Astrocyte (in vitro differentiated cells and primary cell): ENCODE results near the gene MAPKAP1. TPM values are rescaled to one million over a fixed set of nuclear protein-coding genes. Genes with fewer than 3 reads are reported as not detected.

Experiments
- DNase-seq: peaks from one replicate; pipeline ENCODE4 v3.0.0-alpha.2; 2010; ENCODE audit warnings: low read depth
- FAIRE-seq: peaks from 2 replicates; lab custom pipeline; 2011; peaks lifted over from hg19 to GRCh38; lab: Jason Lieb, UNC
- H2AFZ ChIP-seq: 2 replicates; pipeline ENCODE4 v1.6.0; 2012; ENCODE audit warnings: low read depth, low read length, inconsistent platforms
- H3K27ac ChIP-seq: 2 replicates; pipeline ENCODE4 v1.5.1; 2011; ENCODE audit warnings: low read depth, low read length, inconsistent platforms
- H3K27me3 ChIP-seq: 2 replicates; pipeline ENCODE4 v1.6.0; 2011; ENCODE audit warnings: low read length, inconsistent platforms; ENCODE audit not compliant: insufficient read depth
- H3K36me3 ChIP-seq: 2 replicates; pipeline ENCODE4 v1.5.1; 2011; ENCODE audit warnings: low read length, inconsistent platforms; ENCODE audit not compliant: insufficient read depth
- H3K4me1 ChIP-seq: 2 replicates; pipeline ENCODE4 v1.5.1; 2011; ENCODE audit warnings: low read length, inconsistent platforms; ENCODE audit not compliant: insufficient read depth
- H3K4me2 ChIP-seq: 2 replicates; pipeline ENCODE4 v1.6.0; 2012; ENCODE audit warnings: low read length, inconsistent platforms
- H3K4me3 ChIP-seq: 2 replicates; pipeline ENCODE4 v1.5.1; 2011; ENCODE audit warnings: low read depth, mild to moderate bottlenecking, low read length, inconsistent platforms; ENCODE audit not compliant: insufficient read depth
- H3K79me2 ChIP-seq: 2 replicates; pipeline ENCODE4 v1.6.0; 2012; ENCODE audit warnings: mild to moderate bottlenecking, low read length, inconsistent platforms; ENCODE audit not compliant: insufficient read depth
- H3K9ac ChIP-seq: 2 replicates; pipeline ENCODE4 v1.6.0; 2012; ENCODE audit warnings: mild to moderate bottlenecking, low read length, inconsistent platforms
- H3K9me3 ChIP-seq: 2 replicates; pipeline ENCODE4 v1.5.1; 2012; ENCODE audit warnings: low read depth, mild to moderate bottlenecking, low read length, inconsistent platforms; ENCODE audit not compliant: insufficient read depth
- H4K20me1 ChIP-seq: 2 replicates; pipeline ENCODE4 v1.6.0; 2012; ENCODE audit warnings: low read length, inconsistent platforms; ENCODE audit not compliant: insufficient read depth
- H3K27ac Mint-ChIP-seq: one replicate; pipeline ENCODE4 v1.8.0; 2021; ENCODE audit warnings: mild to moderate bottlenecking, mixed read lengths; ENCODE audit not compliant: unreplicated experiment
- H3K27me3 Mint-ChIP-seq: one replicate; pipeline ENCODE4 v1.8.0; 2021; ENCODE audit warnings: low read depth, mixed read lengths; ENCODE audit not compliant: unreplicated experiment
- H3K36me3 Mint-ChIP-seq: one replicate; pipeline ENCODE4 v1.8.0; 2021; ENCODE audit warnings: low read depth, mixed read lengths; ENCODE audit not compliant: unreplicated experiment
- H3K4me1 Mint-ChIP-seq: one replicate; pipeline ENCODE4 v1.8.0; 2021; ENCODE audit warnings: low read depth, mixed read lengths; ENCODE audit not compliant: unreplicated experiment
- H3K4me3 Mint-ChIP-seq: one replicate; pipeline ENCODE4 v1.8.0; 2021; ENCODE audit warnings: mild to moderate bottlenecking, moderate library complexity, mixed read lengths; ENCODE audit not compliant: unreplicated experiment
- H3K9me3 Mint-ChIP-seq: one replicate; pipeline ENCODE4 v1.8.0; 2021; ENCODE audit warnings: mild to moderate bottlenecking, mixed read lengths; ENCODE audit not compliant: unreplicated experiment
- CTCF ChIP-seq: IDR thresholded peaks from 2 replicates; pipeline ENCODE4 v1.5.1; 2011; ENCODE audit warnings: low read depth, mild to moderate bottlenecking, inconsistent platforms, low read length, moderate library complexity; ENCODE audit not compliant: insufficient read depth
- EZH2 ChIP-seq: IDR thresholded peaks from 2 replicates; pipeline ENCODE4 v1.6.1; 2012; ENCODE audit warnings: mild to moderate bottlenecking, low read length, inconsistent platforms; ENCODE audit not compliant: insufficient read depth
- total RNA-seq: library from RNA; stranded (reverse); gene quantifications from 2 replicates; pipeline ENCODE4 v1.2.1, GENCODE V29; 2021

The MAPKAP1 gene
- total RNA-seq, 1 donor from 2014 or later, result 109 TPM

DNA sequence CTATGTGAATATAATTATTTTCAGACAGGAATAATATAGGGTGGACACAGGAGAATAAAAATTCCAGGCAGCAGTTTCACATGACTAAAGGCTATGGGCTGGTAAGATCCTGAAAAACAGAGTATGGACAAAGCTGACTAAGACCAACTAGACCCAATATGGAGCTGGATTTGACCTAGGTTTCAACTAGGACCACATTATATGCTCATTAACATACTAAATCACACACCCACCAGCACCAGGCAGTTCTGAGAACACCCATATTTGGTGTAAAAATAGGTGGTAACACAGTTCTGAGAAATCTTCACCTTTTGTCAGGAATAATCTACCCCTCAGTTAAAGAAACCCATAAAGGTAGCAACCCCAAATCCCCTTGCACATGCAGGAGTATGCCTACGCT lies 64.7 kb downstream of the MAPKAP1 start:
- H3K27ac Mint-ChIP-seq, result no peak overlapping the region
- no peak for TF ChIP-seq CTCF
- TF ChIP-seq EZH2, result no peak
- no peak overlapping the region for H3K4me3 Mint-ChIP-seq
- FAIRE-seq (no peak), DNase-seq (no peak)
- H3K36me3 Mint-ChIP-seq, result peaks cover 3% of the 10 kb centered on the region
- Histone ChIP-seq H3K4me1 (peaks cover 10% of the 10 kb centered on the region), H3K9me3 (no peaks in the 10 kb centered on the region), H3K4me2 (no peak overlapping the region), H3K36me3 (no peaks in the 10 kb centered on the region), H3K27me3 (no peaks in the 10 kb centered on the region), H3K27ac (no peak overlapping the region), H4K20me1 (peaks cover 20% of the 10 kb centered on the region), H2AFZ (no peak overlapping the region), H3K79me2 (peaks cover 77% of the 10 kb centered on the region), H3K9ac (no peak overlapping the region), H3K4me3 (no peak overlapping the region)
- H3K4me1 Mint-ChIP-seq, result peaks cover 27% of the 10 kb centered on the region
- H3K9me3 Mint-ChIP-seq, result no peaks in the 10 kb centered on the region
- H3K27me3 Mint-ChIP-seq, result no peaks in the 10 kb centered on the region

GRCh38 chr9:125639057-125639456 lies 68.0 kb downstream of the MAPKAP1 start:
- Histone ChIP-seq H4K20me1 (peaks cover 42% of the 10 kb centered on the region), H3K27me3 (no peaks in the 10 kb centered on the region), H3K9ac (no peak overlapping the region), H3K27ac (no peak overlapping the region), H3K9me3 (no peaks in the 10 kb centered on the region), H2AFZ (no peak overlapping the region), H3K79me2 (peaks cover 80% of the 10 kb centered on the region), H3K36me3 (no peaks in the 10 kb centered on the region), H3K4me2 (no peak overlapping the region), H3K4me1 (peaks cover 5% of the 10 kb centered on the region), H3K4me3 (no peak overlapping the region)
- Mint-ChIP-seq H3K27me3 (no peaks in the 10 kb centered on the region), H3K27ac (no peak overlapping the region), H3K4me1 (peaks cover 10% of the 10 kb centered on the region), H3K9me3 (no peaks in the 10 kb centered on the region), H3K4me3 (no peak overlapping the region), H3K36me3 (peaks cover 3% of the 10 kb centered on the region)
- TF ChIP-seq CTCF, result no peak
- TF ChIP-seq EZH2, result no peak
- DNase-seq, result no peak
- FAIRE-seq, result no peak

DNA sequence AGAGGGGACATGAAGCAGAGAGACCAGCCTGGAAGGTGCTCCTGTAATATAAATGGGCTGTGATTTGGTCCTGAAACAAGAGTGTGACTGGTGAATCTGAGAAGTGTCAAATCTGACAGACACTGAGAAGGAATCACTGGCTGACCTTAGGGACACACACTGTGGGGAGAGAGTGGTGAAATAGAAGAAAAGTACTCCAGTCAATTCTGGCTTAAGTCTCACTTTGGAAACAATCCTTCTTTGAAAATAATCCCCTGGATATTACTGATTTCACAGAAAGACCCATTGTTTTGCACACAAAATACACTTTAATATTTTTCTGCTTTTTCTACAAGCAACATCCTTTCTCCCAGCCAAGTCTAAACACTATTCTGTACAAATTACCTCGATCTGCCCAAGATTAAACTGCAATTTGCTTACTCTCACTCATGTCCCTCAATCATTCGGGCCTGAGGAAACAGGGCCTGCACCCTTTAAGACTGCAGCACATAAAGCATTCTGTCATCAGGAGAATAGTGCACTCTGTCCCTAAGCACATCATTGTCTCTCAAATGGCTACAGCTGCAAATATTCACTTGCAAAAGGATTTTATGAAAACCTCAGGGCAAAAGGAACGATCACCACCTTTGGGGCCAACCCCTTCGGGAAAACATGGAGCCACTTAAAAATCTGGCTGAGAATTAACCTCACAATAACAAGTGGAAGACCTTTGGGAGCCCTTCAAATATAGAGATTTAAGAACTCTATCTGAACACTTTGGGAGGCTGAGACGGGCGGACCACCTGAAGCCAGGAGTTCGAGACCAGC lies 68.6 kb downstream of the MAPKAP1 start:
- H3K27ac Mint-ChIP-seq, result no peak overlapping the region

More for the DNA sequence above, 68.6 kb downstream of the MAPKAP1 start:
- Histone ChIP-seq H3K4me3 (no peak overlapping the region), H3K9ac (no peak overlapping the region), H2AFZ (no peak overlapping the region), H3K9me3 (no peaks in the 10 kb centered on the region), H3K27me3 (no peaks in the 10 kb centered on the region), H3K27ac (no peak overlapping the region), H3K79me2 (peaks cover 83% of the 10 kb centered on the region), H4K20me1 (peaks cover 48% of the 10 kb centered on the region), H3K36me3 (no peaks in the 10 kb centered on the region), H3K4me2 (no peak overlapping the region), H3K4me1 (peaks cover 11% of the 10 kb centered on the region)
- no peak for TF ChIP-seq EZH2
- Mint-ChIP-seq H3K9me3 (no peaks in the 10 kb centered on the region), H3K36me3 (peaks cover 3% of the 10 kb centered on the region), H3K27me3 (no peaks in the 10 kb centered on the region), H3K4me1 (peaks cover 11% of the 10 kb centered on the region), H3K4me3 (no peak overlapping the region)
- FAIRE-seq (no peak), DNase-seq (no peak)
